Measurements from ENCODE around the gene SLC4A5.
"Not testable (repeated sequence)": the region's sequence is repeated elsewhere in the genome, so short reads cannot be mapped to it uniquely, and the experiment has no call there.

SLC4A5 gene

GRCh38 chr2:74232426-74232825 is 110.8 kb downstream of the SLC4A5 start:
- DNase-seq (ENCODE audit: low read depth) = no peak

GRCh38 chr2:74229865-74230264 is 113.4 kb downstream of the SLC4A5 start:
- not testable (repeated sequence) for DNase-seq (ENCODE audit: low read depth)

- DNase-seq (ENCODE audit: low read depth) = no peak
These were observed 114.4 kb downstream of the SLC4A5 start for GRCh38 chr2:74228772-74229171.

- no peak for DNase-seq (ENCODE audit: low read depth)
These were observed 115.6 kb downstream of the SLC4A5 start for GRCh38 chr2:74227646-74228045.

- no peak for DNase-seq (ENCODE audit: low read depth)
These were observed 116.5 kb downstream of the SLC4A5 start for GRCh38 chr2:74226648-74227213.

- no peak for DNase-seq (ENCODE audit: low read depth)
These were observed 117.3 kb downstream of the SLC4A5 start for GRCh38 chr2:74225698-74226459.

- no peak for DNase-seq (ENCODE audit: low read depth)
These were observed 119.1 kb downstream of the SLC4A5 start for GRCh38 chr2:74223941-74224770.

- DNase-seq (ENCODE audit: low read depth) = no peak
These were observed 120.9 kb downstream of the SLC4A5 start for GRCh38 chr2:74222300-74222650.

- no peak for DNase-seq (ENCODE audit: low read depth)
These were observed 121.5 kb downstream of the SLC4A5 start for GRCh38 chr2:74221604-74222299.

GRCh38 chr2:74221091-74221490 is 122.1 kb downstream of the SLC4A5 start:
- DNase-seq (ENCODE audit: low read depth) = no peak

GRCh38 chr2:74219846-74220486 is 123.2 kb downstream of the SLC4A5 start:
- DNase-seq (ENCODE audit: low read depth) = no peak

GRCh38 chr2:74216642-74217041 is 126.6 kb downstream of the SLC4A5 start:
- no peak for DNase-seq (ENCODE audit: low read depth)

- DNase-seq (ENCODE audit: low read depth) = not testable (repeated sequence)
These were observed 127.4 kb downstream of the SLC4A5 start for GRCh38 chr2:74215771-74216170.

- no peak for DNase-seq (ENCODE audit: low read depth)
These were observed 130.4 kb downstream of the SLC4A5 start for GRCh38 chr2:74212702-74213410.

- no peak for DNase-seq (ENCODE audit: low read depth)
These were observed 137.0 kb downstream of the SLC4A5 start for GRCh38 chr2:74206180-74206688.

GRCh38 chr2:74205596-74205995 is 137.6 kb downstream of the SLC4A5 start:
- DNase-seq (ENCODE audit: low read depth) = no peak

- DNase-seq (ENCODE audit: low read depth) = no peak
These were observed 138.1 kb downstream of the SLC4A5 start for GRCh38 chr2:74205113-74205512.

GRCh38 chr2:74204436-74204835 is 138.8 kb downstream of the SLC4A5 start:
- no peak for DNase-seq (ENCODE audit: low read depth)

- no peak for DNase-seq (ENCODE audit: low read depth)
These were observed 141.6 kb downstream of the SLC4A5 start for GRCh38 chr2:74201596-74201995.

- no peak for DNase-seq (ENCODE audit: low read depth)
These were observed 142.0 kb downstream of the SLC4A5 start for GRCh38 chr2:74201196-74201595.

- DNase-seq (ENCODE audit: low read depth) = no peak
These were observed 143.3 kb downstream of the SLC4A5 start for GRCh38 chr2:74199871-74200305.
